Endothelial cell (in vitro differentiated cells): ENCODE results near the gene ZBTB20. TPM values are rescaled to one million over a fixed set of nuclear protein-coding genes. Genes with fewer than 3 reads are reported as not detected.

Experiments used
- DNase-seq: peaks from one replicate; pipeline ENCODE4 v3.0.0; 2021; ENCODE audit warnings: low spot score
- H3K27ac Mint-ChIP-seq: one replicate; pipeline ENCODE4 v1.8.0; 2021; ENCODE audit warnings: mixed read lengths, inconsistent platforms; ENCODE audit not compliant: unreplicated experiment
- H3K27me3 Mint-ChIP-seq: one replicate; pipeline ENCODE4 v1.8.0; 2021; ENCODE audit warnings: mild to moderate bottlenecking, moderate library complexity, mixed read lengths, inconsistent platforms; ENCODE audit not compliant: unreplicated experiment
- H3K36me3 Mint-ChIP-seq: one replicate; pipeline ENCODE4 v1.8.0; 2021; ENCODE audit warnings: mild to moderate bottlenecking, low read depth, mixed read lengths, inconsistent platforms; ENCODE audit not compliant: unreplicated experiment
- H3K4me1 Mint-ChIP-seq: one replicate; pipeline ENCODE4 v1.8.0; 2021; ENCODE audit warnings: mild to moderate bottlenecking, mixed read lengths, inconsistent platforms; ENCODE audit not compliant: unreplicated experiment
- H3K4me3 Mint-ChIP-seq: one replicate; pipeline ENCODE4 v1.8.0; 2021; ENCODE audit warnings: mild to moderate bottlenecking, mixed read lengths, inconsistent platforms; ENCODE audit not compliant: unreplicated experiment
- H3K9me3 Mint-ChIP-seq: one replicate; pipeline ENCODE4 v1.8.0; 2021; ENCODE audit warnings: mixed read lengths, inconsistent platforms; ENCODE audit not compliant: unreplicated experiment
- total RNA-seq: library from RNA; stranded (reverse); fragmentation: NEBNext Ultra II Directional; extraction: Animal tissue kit (Norgen Biotek cat#: 25700); gene quantifications from one replicate; pipeline ENCODE4 v1.2.1, GENCODE V29; 2021; ENCODE audit not compliant: unreplicated experiment
- TF ChIP-seq, protein P1 (sequence below): fragments of 200-600 bp; sonication (generic); IDR thresholded peaks from one replicate; pipeline ENCODE4 v1.5.0; 2021; ENCODE audit warnings: antibody characterized with exemption; ENCODE audit not compliant: unreplicated experiment

ZBTB20 gene
- total RNA-seq, 1 donor from 2014 or later: 4.2 TPM

DNA sequence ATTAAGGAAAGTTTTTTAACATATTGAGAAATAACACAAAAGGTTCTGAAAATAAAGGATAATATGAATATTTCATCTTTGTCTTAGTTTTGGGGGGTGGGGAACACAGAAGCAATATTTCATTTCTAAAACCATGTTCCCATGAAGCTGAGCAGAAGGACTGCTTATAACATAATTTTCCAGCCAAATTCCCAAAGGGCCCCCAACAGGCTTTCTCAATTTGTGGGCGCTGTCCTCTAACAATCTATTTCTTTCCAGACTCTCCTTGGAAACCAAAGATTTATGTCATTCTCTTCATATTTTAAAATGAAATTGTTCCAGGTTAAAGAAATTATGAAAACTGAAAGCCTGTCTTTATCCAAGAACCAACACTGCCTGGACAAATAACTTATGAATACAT lies 273.5 kb downstream of the ZBTB20 start:
- TF ChIP-seq, protein P1, sequence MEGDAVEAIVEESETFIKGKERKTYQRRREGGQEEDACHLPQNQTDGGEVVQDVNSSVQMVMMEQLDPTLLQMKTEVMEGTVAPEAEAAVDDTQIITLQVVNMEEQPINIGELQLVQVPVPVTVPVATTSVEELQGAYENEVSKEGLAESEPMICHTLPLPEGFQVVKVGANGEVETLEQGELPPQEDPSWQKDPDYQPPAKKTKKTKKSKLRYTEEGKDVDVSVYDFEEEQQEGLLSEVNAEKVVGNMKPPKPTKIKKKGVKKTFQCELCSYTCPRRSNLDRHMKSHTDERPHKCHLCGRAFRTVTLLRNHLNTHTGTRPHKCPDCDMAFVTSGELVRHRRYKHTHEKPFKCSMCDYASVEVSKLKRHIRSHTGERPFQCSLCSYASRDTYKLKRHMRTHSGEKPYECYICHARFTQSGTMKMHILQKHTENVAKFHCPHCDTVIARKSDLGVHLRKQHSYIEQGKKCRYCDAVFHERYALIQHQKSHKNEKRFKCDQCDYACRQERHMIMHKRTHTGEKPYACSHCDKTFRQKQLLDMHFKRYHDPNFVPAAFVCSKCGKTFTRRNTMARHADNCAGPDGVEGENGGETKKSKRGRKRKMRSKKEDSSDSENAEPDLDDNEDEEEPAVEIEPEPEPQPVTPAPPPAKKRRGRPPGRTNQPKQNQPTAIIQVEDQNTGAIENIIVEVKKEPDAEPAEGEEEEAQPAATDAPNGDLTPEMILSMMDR: no peak
- Mint-ChIP-seq H3K9me3 (no peaks in the 10 kb centered on the region), H3K4me1 (peaks cover 10% of the 10 kb centered on the region), H3K27ac (no peak overlapping the region), H3K4me3 (no peak overlapping the region), H3K36me3 (no peaks in the 10 kb centered on the region), H3K27me3 (no peaks in the 10 kb centered on the region)
- no peak for DNase-seq

DNA sequence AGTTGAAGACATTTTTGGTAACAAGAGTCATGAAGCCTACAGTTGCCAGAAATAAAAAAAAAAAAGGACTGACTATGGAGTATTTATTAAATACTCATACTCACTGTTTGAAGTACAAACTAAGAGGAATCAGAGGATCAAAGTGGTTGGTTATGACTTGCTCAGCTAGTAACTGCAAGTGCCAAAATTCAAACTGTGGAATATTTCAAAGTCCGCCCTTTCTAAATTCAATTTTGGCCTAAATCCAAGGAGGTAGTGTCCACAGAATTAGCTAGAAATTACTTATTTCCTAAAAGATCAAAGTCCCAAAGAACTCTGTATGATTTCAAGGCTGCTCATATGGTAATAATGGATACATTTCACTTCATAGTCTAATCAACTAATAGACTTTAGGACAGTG lies 274.5 kb downstream of the ZBTB20 start:
- no peak overlapping the region for H3K4me3 Mint-ChIP-seq

DNA sequence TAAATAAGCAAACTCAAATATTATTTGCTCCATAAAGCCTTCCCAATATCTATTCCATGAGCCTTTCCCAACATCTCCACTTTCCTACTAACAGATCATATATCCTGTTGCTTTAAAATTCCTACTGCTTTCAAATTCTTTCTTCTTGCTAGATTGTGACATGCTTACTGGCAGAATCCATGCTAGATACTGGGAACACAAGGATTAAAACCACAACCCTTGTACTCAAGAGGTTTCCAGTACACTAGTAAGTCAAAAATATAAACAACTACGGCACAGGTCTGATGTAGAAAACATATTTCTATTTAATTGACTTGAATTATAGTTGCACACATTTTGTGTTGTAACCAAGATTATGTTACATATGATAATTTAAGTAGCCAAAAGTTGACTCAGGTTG lies 275.0 kb downstream of the ZBTB20 start:
- no peaks in the 10 kb centered on the region for H3K27me3 Mint-ChIP-seq
- TF ChIP-seq, protein P1: no peak
- no peaks in the 10 kb centered on the region for H3K9me3 Mint-ChIP-seq
- H3K27ac Mint-ChIP-seq: no peak overlapping the region
- DNase-seq: no peak
- peaks cover 10% of the 10 kb centered on the region for H3K4me1 Mint-ChIP-seq
- H3K36me3 Mint-ChIP-seq: no peaks in the 10 kb centered on the region
- no peak overlapping the region for H3K4me3 Mint-ChIP-seq

More for the DNA sequence above, 274.5 kb downstream of the ZBTB20 start:
- no peak for DNase-seq
- TF ChIP-seq, protein P1: no peak
- Mint-ChIP-seq H3K36me3 (no peaks in the 10 kb centered on the region), H3K9me3 (no peaks in the 10 kb centered on the region), H3K4me1 (peaks cover 10% of the 10 kb centered on the region), H3K27ac (no peak overlapping the region), H3K27me3 (no peaks in the 10 kb centered on the region)

DNA sequence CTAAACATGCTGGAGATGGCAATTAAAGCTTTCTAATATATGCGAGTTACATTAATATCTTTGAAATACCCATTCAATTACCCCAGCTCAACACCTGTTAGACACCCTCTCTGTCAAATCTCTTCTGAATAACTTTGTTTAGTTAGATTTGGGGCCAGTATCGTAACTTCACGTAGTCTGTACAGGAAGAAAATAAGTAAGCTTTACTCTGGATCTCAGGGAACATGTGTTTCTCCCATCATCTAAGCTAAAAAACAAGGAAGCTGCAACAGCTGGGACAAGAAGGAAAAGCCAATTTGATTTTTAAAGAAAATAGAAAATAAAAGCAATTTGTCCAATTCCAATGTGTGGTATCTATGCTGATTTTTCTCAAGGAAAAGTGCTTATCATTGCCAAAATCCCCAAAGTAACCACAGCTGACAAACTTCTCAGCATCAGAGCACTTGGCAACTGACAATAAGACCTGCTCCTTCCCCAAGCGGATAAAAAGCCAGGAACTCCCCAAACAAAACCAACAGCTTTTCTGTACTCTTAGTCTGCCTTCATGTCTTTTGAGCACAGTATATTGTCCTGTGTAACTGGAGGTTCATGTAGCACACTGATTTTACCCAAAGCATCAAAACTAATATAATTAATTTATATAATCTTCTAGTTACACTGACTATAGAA lies 279.1 kb downstream of the ZBTB20 start:
- no peak overlapping the region for H3K4me3 Mint-ChIP-seq
- no peaks in the 10 kb centered on the region for H3K9me3 Mint-ChIP-seq
- H3K4me1 Mint-ChIP-seq: no peaks in the 10 kb centered on the region
- no peak for DNase-seq
- no peaks in the 10 kb centered on the region for H3K36me3 Mint-ChIP-seq
- H3K27ac Mint-ChIP-seq: no peak overlapping the region
- TF ChIP-seq, protein P1: no peak
- no peaks in the 10 kb centered on the region for H3K27me3 Mint-ChIP-seq

DNA sequence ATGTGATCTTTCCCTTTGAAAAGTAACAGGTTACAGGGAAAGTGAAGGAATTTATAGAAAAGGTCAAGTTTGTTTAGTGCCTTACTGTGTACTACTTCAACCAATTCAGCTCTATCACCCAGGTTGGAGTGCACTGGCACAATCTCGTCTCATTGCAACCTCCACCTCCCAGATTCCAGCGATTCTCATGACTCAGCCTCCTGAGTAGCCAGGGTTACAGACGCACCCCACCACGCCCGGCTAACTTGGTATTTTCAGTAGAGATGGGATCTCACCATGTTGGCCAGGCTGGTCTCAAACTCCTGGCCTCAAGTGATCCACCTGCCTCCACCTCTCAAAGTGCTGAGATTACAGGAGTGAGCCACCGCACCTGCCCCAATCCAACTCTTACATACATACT lies 279.7 kb downstream of the ZBTB20 start:
- H3K27me3 Mint-ChIP-seq: no peaks in the 10 kb centered on the region
- H3K36me3 Mint-ChIP-seq: no peaks in the 10 kb centered on the region

More for the DNA sequence above, 279.7 kb downstream of the ZBTB20 start:
- no peak overlapping the region for H3K4me3 Mint-ChIP-seq
- H3K4me1 Mint-ChIP-seq: no peaks in the 10 kb centered on the region
- DNase-seq: no peak
- no peaks in the 10 kb centered on the region for H3K9me3 Mint-ChIP-seq
- TF ChIP-seq, protein P1: no peak
- H3K27ac Mint-ChIP-seq: no peak overlapping the region
